ES-I3 (cell line): ENCODE data around the gene LRRN3.

Experiments used
- H3K36me3 ChIP-seq: 2 replicates; pipeline ENCODE4 v1.6.1; 2013; ENCODE audit warnings: mild to moderate bottlenecking, low read length, control low read depth, moderate library complexity; ENCODE audit not compliant: insufficient read depth
- H3K4me1 ChIP-seq: 2 replicates; pipeline ENCODE4 v1.6.1; 2013; ENCODE audit warnings: mild to moderate bottlenecking, control low read depth, low read length; ENCODE audit not compliant: insufficient read depth
- H3K9ac ChIP-seq: 2 replicates; pipeline ENCODE4 v1.6.1; 2013; ENCODE audit warnings: low read depth, mild to moderate bottlenecking, low read length, moderate library complexity
- H3K9me3 ChIP-seq: 2 replicates; pipeline ENCODE4 v1.6.1; 2013; ENCODE audit warnings: mild to moderate bottlenecking, low read length, moderate library complexity; ENCODE audit not compliant: control insufficient read depth, insufficient read depth

The LRRN3 gene

GRCh38 chr7:111090846-111091245 is at the start of gene LRRN3:
LRRN3 (plus strand) TSS chr7:111091127; CDS start chr7:111122773, 31,646 bp downstream.
- H3K9me3 ChIP-seq = no peaks in the 10 kb centered on the region
- H3K9ac ChIP-seq = peak within 1 kb of the TSS; percentile 22; the same call in 1 of the 2 replicates
- H3K36me3 ChIP-seq = no peaks in the 10 kb centered on the region
- peaks cover 30% of the 10 kb centered on the region for H3K4me1 ChIP-seq

GRCh38 chr7:111041577-111041976 is 49.4 kb upstream of the LRRN3 start:
- Histone ChIP-seq H3K4me1 (peaks cover 10% of the 10 kb centered on the region; the same call in 1 of the 2 replicates), H3K9ac (no peak overlapping the region), H3K36me3 (no peaks in the 10 kb centered on the region), H3K9me3 (no peaks in the 10 kb centered on the region)

- H3K9ac ChIP-seq = no peak overlapping the region
Measured at GRCh38 chr7:111042842-111043241, 48.1 kb upstream of the LRRN3 start.

GRCh38 chr7:111043561-111043960 is 47.4 kb upstream of the LRRN3 start:
- Histone ChIP-seq H3K9ac (no peak overlapping the region), H3K4me1 (peaks cover 10% of the 10 kb centered on the region; the same call in 1 of the 2 replicates), H3K36me3 (no peaks in the 10 kb centered on the region), H3K9me3 (no peaks in the 10 kb centered on the region)

More at GRCh38 chr7:111042842-111043241, 48.1 kb upstream of the LRRN3 start:
- Histone ChIP-seq H3K4me1 (peaks cover 10% of the 10 kb centered on the region; the same call in 1 of the 2 replicates), H3K9me3 (no peaks in the 10 kb centered on the region), H3K36me3 (no peaks in the 10 kb centered on the region)

GRCh38 chr7:111045449-111045848 is 45.5 kb upstream of the LRRN3 start:
- Histone ChIP-seq H3K36me3 (no peaks in the 10 kb centered on the region), H3K9me3 (no peaks in the 10 kb centered on the region), H3K9ac (no peak overlapping the region), H3K4me1 (peaks cover 21% of the 10 kb centered on the region)

- H3K9me3 ChIP-seq = no peaks in the 10 kb centered on the region
- no peak overlapping the region for H3K9ac ChIP-seq
- no peaks in the 10 kb centered on the region for H3K36me3 ChIP-seq
- peaks cover 32% of the 10 kb centered on the region for H3K4me1 ChIP-seq
Measured at GRCh38 chr7:111047595-111047994, 43.3 kb upstream of the LRRN3 start.

- no peaks in the 10 kb centered on the region for H3K36me3 ChIP-seq
- peaks cover 41% of the 10 kb centered on the region for H3K4me1 ChIP-seq
- H3K9me3 ChIP-seq = no peaks in the 10 kb centered on the region
- H3K9ac ChIP-seq = peak overlapping the region; percentile 17
Measured at GRCh38 chr7:111049971-111050680, 40.8 kb upstream of the LRRN3 start.

GRCh38 chr7:111050875-111051416 is 40.0 kb upstream of the LRRN3 start:
- no peaks in the 10 kb centered on the region for H3K36me3 ChIP-seq
- H3K9ac ChIP-seq = peak overlapping the region; percentile 17; the same call in 1 of the 2 replicates
- no peaks in the 10 kb centered on the region for H3K9me3 ChIP-seq
- peaks cover 39% of the 10 kb centered on the region for H3K4me1 ChIP-seq

GRCh38 chr7:111051832-111052231 is 39.1 kb upstream of the LRRN3 start:
- H3K4me1 ChIP-seq = peaks cover 39% of the 10 kb centered on the region
- H3K9ac ChIP-seq = no peak overlapping the region
- no peaks in the 10 kb centered on the region for H3K9me3 ChIP-seq
- H3K36me3 ChIP-seq = no peaks in the 10 kb centered on the region

GRCh38 chr7:111053035-111053434 is 37.9 kb upstream of the LRRN3 start:
- Histone ChIP-seq H3K9me3 (no peaks in the 10 kb centered on the region), H3K4me1 (peaks cover 39% of the 10 kb centered on the region), H3K9ac (no peak overlapping the region), H3K36me3 (no peaks in the 10 kb centered on the region)

- Histone ChIP-seq H3K9me3 (no peaks in the 10 kb centered on the region), H3K36me3 (no peaks in the 10 kb centered on the region), H3K4me1 (peaks cover 18% of the 10 kb centered on the region; the same call in 1 of the 2 replicates), H3K9ac (no peak overlapping the region)
Measured at GRCh38 chr7:111056371-111056770, 34.6 kb upstream of the LRRN3 start.

GRCh38 chr7:111057066-111057465 is 33.9 kb upstream of the LRRN3 start:
- H3K4me1 ChIP-seq = peaks cover 14% of the 10 kb centered on the region; the same call in 1 of the 2 replicates
- H3K9me3 ChIP-seq = no peaks in the 10 kb centered on the region
- H3K36me3 ChIP-seq = no peaks in the 10 kb centered on the region
- no peak overlapping the region for H3K9ac ChIP-seq

GRCh38 chr7:111059833-111060232 is 31.1 kb upstream of the LRRN3 start:
- Histone ChIP-seq H3K4me1 (no peaks in the 10 kb centered on the region), H3K36me3 (no peaks in the 10 kb centered on the region; the same call in 1 of the 2 replicates), H3K9me3 (peaks cover 8% of the 10 kb centered on the region; the same call in 1 of the 2 replicates), H3K9ac (no peak overlapping the region)

GRCh38 chr7:111063166-111063565 is 27.8 kb upstream of the LRRN3 start:
- Histone ChIP-seq H3K9me3 (peaks cover 8% of the 10 kb centered on the region; the same call in 1 of the 2 replicates), H3K9ac (no peak overlapping the region), H3K36me3 (no peaks in the 10 kb centered on the region; the same call in 1 of the 2 replicates), H3K4me1 (no peaks in the 10 kb centered on the region)

- no peaks in the 10 kb centered on the region for H3K4me1 ChIP-seq
- peaks cover 8% of the 10 kb centered on the region; the same call in 1 of the 2 replicates for H3K9me3 ChIP-seq
- H3K9ac ChIP-seq = no peak overlapping the region
- no peaks in the 10 kb centered on the region; the same call in 1 of the 2 replicates for H3K36me3 ChIP-seq
Measured at GRCh38 chr7:111067251-111067650, 23.7 kb upstream of the LRRN3 start.
